ENCODE data around the gene AFAP1. TPM values are rescaled to one million over a fixed set of nuclear protein-coding genes. Genes with fewer than 3 reads are reported as not detected.

AFAP1 gene
- total and polyA plus RNA-seq, 2 donors (not counting 3 experiments of a cell fraction or from before 2014, with no cell fraction given): 32.3 to 103 TPM

GRCh38 chr4:7741946-7742806, 197.5 kb downstream of the AFAP1 start:
- no peaks in the 10 kb centered on the region for H3K79me2 ChIP-seq (ENCODE audit: control insufficient read depth, insufficient read depth, low read length)
- no peak for TF ChIP-seq FOS (IDR thresholded peaks at IDR 0.05; ENCODE audit: borderline replicate concordance, insufficient read depth, low read length)
- TF ChIP-seq MYC (IDR thresholded peaks at IDR 0.05; ENCODE audit: low read depth, low read length): no peak
- TF ChIP-seq GATA2 (IDR thresholded peaks at IDR 0.05; ENCODE audit: insufficient read depth, insufficient read length, low read depth, low read length): no peak
- TF ChIP-seq POLR2AphosphoS5 (IDR thresholded peaks at IDR 0.05; ENCODE audit: insufficient read depth, low read depth, low read length): no peak
- TF ChIP-seq MAX (IDR thresholded peaks at IDR 0.05; ENCODE audit: insufficient read depth, insufficient read length): no peak
- TF ChIP-seq, protein P1, sequence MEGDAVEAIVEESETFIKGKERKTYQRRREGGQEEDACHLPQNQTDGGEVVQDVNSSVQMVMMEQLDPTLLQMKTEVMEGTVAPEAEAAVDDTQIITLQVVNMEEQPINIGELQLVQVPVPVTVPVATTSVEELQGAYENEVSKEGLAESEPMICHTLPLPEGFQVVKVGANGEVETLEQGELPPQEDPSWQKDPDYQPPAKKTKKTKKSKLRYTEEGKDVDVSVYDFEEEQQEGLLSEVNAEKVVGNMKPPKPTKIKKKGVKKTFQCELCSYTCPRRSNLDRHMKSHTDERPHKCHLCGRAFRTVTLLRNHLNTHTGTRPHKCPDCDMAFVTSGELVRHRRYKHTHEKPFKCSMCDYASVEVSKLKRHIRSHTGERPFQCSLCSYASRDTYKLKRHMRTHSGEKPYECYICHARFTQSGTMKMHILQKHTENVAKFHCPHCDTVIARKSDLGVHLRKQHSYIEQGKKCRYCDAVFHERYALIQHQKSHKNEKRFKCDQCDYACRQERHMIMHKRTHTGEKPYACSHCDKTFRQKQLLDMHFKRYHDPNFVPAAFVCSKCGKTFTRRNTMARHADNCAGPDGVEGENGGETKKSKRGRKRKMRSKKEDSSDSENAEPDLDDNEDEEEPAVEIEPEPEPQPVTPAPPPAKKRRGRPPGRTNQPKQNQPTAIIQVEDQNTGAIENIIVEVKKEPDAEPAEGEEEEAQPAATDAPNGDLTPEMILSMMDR (IDR thresholded peaks at IDR 0.05; ENCODE audit: extremely low read depth in 1 of 2, insufficient read depth in 1 of 2, low read depth in 1 of 2, low read length in 2 of 2): no peak
- TF ChIP-seq POLR2A (IDR thresholded peaks at IDR 0.05; ENCODE audit: low read depth, low read length): no peak
- TF ChIP-seq EZH2 (IDR thresholded peaks at IDR 0.05; ENCODE audit: borderline replicate concordance, low read depth, low read length, severe bottlenecking): no peak
- no peak for TF ChIP-seq JUN (IDR thresholded peaks at IDR 0.05; ENCODE audit: borderline replicate concordance, insufficient read depth, insufficient read length, low read depth)
- H3K4me3 ChIP-seq (replicated peaks in 1 of 3; ENCODE audit: insufficient read depth in 1 of 3, low read depth in 1 of 3, low read length in 3 of 3): no peak overlapping the region
- no peak overlapping the region for H3K27ac ChIP-seq (ENCODE audit: insufficient read depth, low read depth, low read length)
- DNase-seq (ENCODE audit: low read depth, low spot score) (no peak), FAIRE-seq (no peak)
- BruUV-seq (replicated peaks): no TSS peak
- H3K9me3 ChIP-seq (replicated peaks; ENCODE audit: control insufficient read depth, insufficient read depth, low read length): no peaks in the 10 kb centered on the region
- no peak overlapping the region for H2AFZ ChIP-seq (ENCODE audit: low read depth, low read length)
- no peaks in the 10 kb centered on the region for H3K4me1 ChIP-seq (ENCODE audit: control insufficient read depth, extremely low read depth, insufficient read depth, low read length)
- dilution Hi-C loops (cut with MboI; ENCODE audit: extremely low pct_ligation_motif_present, low sequenced_read_pairs): no loop called here
- intact Hi-C loops (cut with micrococcal nuclease): no loop called here
- CTCF ChIA-PET: no interaction called here
- H4K20me1 ChIP-seq (replicated peaks; ENCODE audit: control insufficient read depth, extremely low read depth, insufficient read depth, low read length): no peaks in the 10 kb centered on the region
- H3K4me2 ChIP-seq (ENCODE audit: insufficient read depth, low read length): no peak overlapping the region
- H3K9ac ChIP-seq (replicated peaks; ENCODE audit: extremely low read depth, insufficient read depth, low read length): no peak overlapping the region
- no peaks in the 10 kb centered on the region for H3K27me3 ChIP-seq (ENCODE audit: control insufficient read depth in 2 of 2, insufficient read depth in 2 of 2, low read length in 2 of 2)
- no peaks in the 10 kb centered on the region for H3K9me1 ChIP-seq (replicated peaks; ENCODE audit: control insufficient read depth, extremely low read depth, insufficient read depth, low read length)
- H3K36me3 ChIP-seq (ENCODE audit: control insufficient read depth in 2 of 2, extremely low read depth in 1 of 2, insufficient read depth in 2 of 2, low read length in 2 of 2): no peaks in the 10 kb centered on the region
- POLR2A ChIA-PET: no interaction called here
